Thyroid gland (tissue), 4 donors: ENCODE data around the gene FBXL17. TPM values are rescaled to one million over a fixed set of nuclear protein-coding genes. Genes with fewer than 3 reads are reported as not detected.

Source experiments
- DNase-seq, 2 donors: peaks; one replicate each; pipeline ENCODE4 v3.0.0-alpha.2; 2019
- H3K27ac ChIP-seq, 3 donors: fragments of 200-600 bp; sonication (generic); 1 replicate in 2 of 3; 2 replicates in 1 of 3; pipeline ENCODE4 v1.5.1; 2016 to 2019; ENCODE audit warnings: mild to moderate bottlenecking in 1 of 3, moderate library complexity in 1 of 3
- H3K27me3 ChIP-seq: fragments of 200-600 bp; sonication (generic); one replicate; pipeline ENCODE4 v1.5.1; 2019
- H3K36me3 ChIP-seq, 2 donors: fragments of 200-600 bp; sonication (generic); one replicate each; pipeline ENCODE4 v1.5.1; 2016 to 2019
- H3K4me1 ChIP-seq, 2 donors: fragments of 200-600 bp; sonication (generic); one replicate each; pipeline ENCODE4 v1.5.1; 2017 to 2019
- H3K4me3 ChIP-seq, 3 donors: fragments of 200-600 bp; sonication (generic); replicated peaks in 1 of 3; 1 replicate in 2 of 3; 2 replicates in 1 of 3; pipeline ENCODE4 v1.5.1; 2016; ENCODE audit warnings: mild to moderate bottlenecking in 1 of 3
- H3K9me3 ChIP-seq: fragments of 200-600 bp; sonication (generic); one replicate; pipeline ENCODE4 v1.5.1; 2017
- CTCF ChIP-seq, 6 experiments: fragments of 200-600 bp in 3 of 6; fragments of 450-650 bp in 3 of 6; sonication (generic) in 3 of 6; IDR thresholded peaks; one replicate each; pipeline ENCODE4 v1.5.1; 2016 to 2019; ENCODE audit warnings: antibody characterized with exemption in 6 of 6, mild to moderate bottlenecking in 2 of 6, inconsistent platforms in 1 of 6, moderate library complexity in 1 of 6
- POLR2A ChIP-seq, 2 donors: fragments of 450-650 bp; IDR thresholded peaks; one replicate each; pipeline ENCODE4 v1.6.1; 2017; ENCODE audit warnings: antibody characterized with exemption in 2 of 2, mild to moderate bottlenecking in 2 of 2, moderate library complexity in 1 of 2
- WGBS, 2 donors: methylation state at CpG; one replicate each; pipeline ENCODE4 v1.1.5; 2017; 5-methylcytosine and 5-hydroxymethylcytosine counted together
- intact Hi-C: fragments of 100-400 bp; cut with DNase I; formaldehyde crosslinking; loops from one replicate; pipeline ENCODE4 v1.15.1; 2023
- total RNA-seq, 4 donors: library from RNA; depleted of rRNA; stranded (reverse); fragments of >200 nt; gene quantifications; one replicate each; pipeline ENCODE4 v1.2.3, GENCODE V29; 2016

FBXL17 gene
- total RNA-seq, 4 donors from 2014 or later = 37.6 to 77.7 (median 55.6) TPM

GRCh38 chr5:107930891-107931290 lies 451.0 kb downstream of the FBXL17 start:
- intact Hi-C loops = no loop called here
- DNase-seq = no peak
- Histone ChIP-seq H3K4me1 (no peaks in the 10 kb centered on the region), H3K27ac (no peak overlapping the region), H3K27me3 (no peaks in the 10 kb centered on the region), H3K4me3 (no peak overlapping the region), H3K36me3 (no peaks in the 10 kb centered on the region), H3K9me3 (no peaks in the 10 kb centered on the region)
- 84 to 95% methylated on average over 1 of the region's 1 CpG for WGBS, 2 donors
- TF ChIP-seq POLR2A (IDR thresholded peaks at IDR 0.05) (no peak), CTCF (IDR thresholded peaks at IDR 0.05) (no peak)

- H3K27me3 ChIP-seq = no peaks in the 10 kb centered on the region
- WGBS, 2 donors = 92 to 96% methylated on average over 3 of the region's 3 CpGs
These were observed 451.8 kb downstream of the FBXL17 start for GRCh38 chr5:107930092-107930491.

GRCh38 chr5:107929080-107929479 lies 452.8 kb downstream of the FBXL17 start:
- H3K4me1 ChIP-seq = no peaks in the 10 kb centered on the region
- TF ChIP-seq POLR2A (IDR thresholded peaks at IDR 0.05) (no peak), CTCF (IDR thresholded peaks at IDR 0.05) (no peak)

More at GRCh38 chr5:107930092-107930491, 451.8 kb downstream of the FBXL17 start:
- intact Hi-C loops = no loop called here
- Histone ChIP-seq H3K36me3 (no peaks in the 10 kb centered on the region), H3K4me1 (no peaks in the 10 kb centered on the region), H3K4me3 (no peak overlapping the region), H3K9me3 (no peaks in the 10 kb centered on the region), H3K27ac (no peak overlapping the region)
- no peak for DNase-seq
- TF ChIP-seq CTCF (IDR thresholded peaks at IDR 0.05) (no peak), POLR2A (IDR thresholded peaks at IDR 0.05) (no peak)

GRCh38 chr5:107926121-107926520 lies 455.8 kb downstream of the FBXL17 start:
- no peaks in the 10 kb centered on the region for H3K36me3 ChIP-seq
- no peaks in the 10 kb centered on the region for H3K27me3 ChIP-seq
- no peak overlapping the region for H3K27ac ChIP-seq
- no peak for DNase-seq
- H3K4me1 ChIP-seq = no peaks in the 10 kb centered on the region
- no peaks in the 10 kb centered on the region for H3K9me3 ChIP-seq
- WGBS, 2 donors = 89 to 95% methylated on average over 1 of the region's 1 CpG
- H3K4me3 ChIP-seq = no peak overlapping the region
- intact Hi-C loops = no loop called here
- TF ChIP-seq CTCF (IDR thresholded peaks at IDR 0.05) (no peak), POLR2A (IDR thresholded peaks at IDR 0.05) (no peak)

More at GRCh38 chr5:107929080-107929479, 452.8 kb downstream of the FBXL17 start:
- H3K36me3 ChIP-seq = no peaks in the 10 kb centered on the region
- no peaks in the 10 kb centered on the region for H3K9me3 ChIP-seq
- H3K27ac ChIP-seq = no peak overlapping the region
- no peak overlapping the region for H3K4me3 ChIP-seq
- intact Hi-C loops = no loop called here
- no peaks in the 10 kb centered on the region for H3K27me3 ChIP-seq
- DNase-seq = no peak

GRCh38 chr5:107925200-107925599 lies 456.7 kb downstream of the FBXL17 start:
- no peaks in the 10 kb centered on the region for H3K27me3 ChIP-seq
- H3K27ac ChIP-seq = no peak overlapping the region
- intact Hi-C loops = no loop called here
- no peak overlapping the region for H3K4me3 ChIP-seq
- no peaks in the 10 kb centered on the region for H3K9me3 ChIP-seq
- TF ChIP-seq POLR2A (IDR thresholded peaks at IDR 0.05) (no peak), CTCF (IDR thresholded peaks at IDR 0.05) (no peak)
- WGBS, 2 donors = 72% methylated on average over 4 of the region's 4 CpGs
- H3K4me1 ChIP-seq = no peaks in the 10 kb centered on the region
- DNase-seq = no peak
- no peaks in the 10 kb centered on the region for H3K36me3 ChIP-seq
